ENCODE data around the gene CCDC61.

Gene CCDC61

GRCh38 chr19:46002678-46003275 lies 7.5 kb downstream of the CCDC61 start:
- H3K9me3 ChIP-seq (ENCODE audit: control insufficient read depth, low read length): no peaks in the 10 kb centered on the region
- no peaks in the 10 kb centered on the region for H3K27me3 ChIP-seq (replicated peaks; ENCODE audit: control insufficient read depth, insufficient read depth, low read length)
- H3K9ac ChIP-seq (ENCODE audit: low read length): no peak overlapping the region
- H3K4me3 ChIP-seq (ENCODE audit: low read length): no peak overlapping the region
- no peak for DNase-seq (ENCODE audit: low read depth)
- no peaks in the 10 kb centered on the region for H3K4me1 ChIP-seq (ENCODE audit: control insufficient read depth, insufficient read depth, low read length)
- H3K36me3 ChIP-seq (ENCODE audit: control insufficient read depth, insufficient read depth, low read length, severe bottlenecking): peaks cover 7% of the 10 kb centered on the region

DNA sequence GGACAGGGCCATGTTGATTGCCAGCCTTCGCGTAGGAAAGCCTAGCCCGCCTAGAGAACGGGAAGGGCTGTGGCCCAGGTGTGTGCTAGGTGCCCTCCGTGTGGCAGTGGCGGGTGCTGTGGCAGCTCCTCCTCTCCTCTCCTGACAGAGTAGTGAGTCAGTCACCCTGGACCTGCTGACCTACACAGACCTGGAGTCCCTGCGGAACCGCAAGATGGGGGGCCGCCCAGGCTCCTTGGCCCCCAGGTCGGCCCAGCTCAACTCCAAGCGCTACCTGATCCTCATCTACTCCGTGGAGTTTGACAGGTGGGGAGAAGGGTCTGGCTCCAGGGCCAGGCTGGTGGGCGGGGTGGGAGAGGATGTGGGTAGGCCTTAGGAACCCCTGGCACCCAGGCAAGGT lies 11.1 kb downstream of the CCDC61 start:
- no peak for DNase-seq (ENCODE audit: low read depth)
- H3K4me3 ChIP-seq (ENCODE audit: low read length): no peak overlapping the region
- peaks cover 7% of the 10 kb centered on the region for H3K36me3 ChIP-seq (ENCODE audit: control insufficient read depth, insufficient read depth, low read length, severe bottlenecking)
- no peaks in the 10 kb centered on the region for H3K9me3 ChIP-seq (ENCODE audit: control insufficient read depth, low read length)
- H3K27me3 ChIP-seq (replicated peaks; ENCODE audit: control insufficient read depth, insufficient read depth, low read length): no peaks in the 10 kb centered on the region
- no peaks in the 10 kb centered on the region for H3K4me1 ChIP-seq (ENCODE audit: control insufficient read depth, insufficient read depth, low read length)
- no peak overlapping the region for H3K9ac ChIP-seq (ENCODE audit: low read length)

DNA sequence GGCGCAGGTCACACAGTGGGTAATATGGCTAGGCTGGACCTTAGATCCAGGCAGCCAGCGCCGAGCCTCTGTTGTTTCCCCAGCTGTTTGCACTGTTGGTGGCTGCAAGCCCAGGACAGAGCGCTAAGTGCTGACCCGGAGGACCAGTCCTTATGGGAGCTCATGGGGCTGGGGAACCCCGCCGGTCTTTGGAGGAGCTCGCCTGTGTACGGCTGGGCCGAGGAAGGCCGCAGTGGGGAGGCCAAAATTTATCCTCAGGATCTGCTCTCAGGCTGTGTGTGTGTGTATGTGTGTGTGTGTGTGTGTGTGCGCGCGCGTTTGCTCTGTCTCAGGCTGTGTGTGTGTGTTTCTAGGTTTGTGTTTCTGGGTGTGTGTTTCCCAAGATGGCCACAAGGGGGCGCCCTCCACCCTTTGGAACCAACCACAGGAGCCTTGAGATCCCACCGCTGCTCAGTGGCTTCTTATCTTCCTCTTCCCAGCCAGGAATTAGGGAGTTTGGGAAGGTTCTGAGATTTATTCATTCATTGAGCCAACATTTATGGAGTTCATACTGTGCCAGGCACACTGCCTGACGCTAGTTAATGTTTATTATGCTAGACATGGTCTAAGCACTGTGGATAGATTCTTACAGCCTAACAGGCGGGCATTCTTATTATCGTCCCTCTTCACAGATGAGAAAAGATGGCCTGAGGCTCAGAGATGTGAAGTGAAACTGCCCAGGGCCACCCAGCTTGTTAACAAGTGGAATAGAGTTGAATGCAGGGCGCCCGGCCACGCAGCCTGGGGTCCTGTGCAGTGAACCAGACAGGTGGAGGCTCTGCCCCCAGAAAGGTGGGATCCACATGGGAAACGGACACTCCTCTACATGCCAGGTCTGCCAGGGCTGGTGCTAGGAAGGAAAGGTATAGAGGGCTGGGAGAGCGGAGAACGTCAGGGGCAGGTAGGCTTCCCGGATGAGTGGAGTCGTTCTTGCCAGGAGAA lies 14.6 kb downstream of the CCDC61 start:
- peaks cover 3% of the 10 kb centered on the region for H3K36me3 ChIP-seq (ENCODE audit: control insufficient read depth, insufficient read depth, low read length, severe bottlenecking)
- no peak overlapping the region for H3K4me3 ChIP-seq (ENCODE audit: low read length)
- H3K4me1 ChIP-seq (ENCODE audit: control insufficient read depth, insufficient read depth, low read length): peaks cover 4% of the 10 kb centered on the region
- H3K9ac ChIP-seq (ENCODE audit: low read length): no peak overlapping the region
- H3K9me3 ChIP-seq (ENCODE audit: control insufficient read depth, low read length): no peaks in the 10 kb centered on the region
- peaks cover 6% of the 10 kb centered on the region for H3K27me3 ChIP-seq (replicated peaks; ENCODE audit: control insufficient read depth, insufficient read depth, low read length)
- peak; percentile 76 for DNase-seq (ENCODE audit: low read depth)

DNA sequence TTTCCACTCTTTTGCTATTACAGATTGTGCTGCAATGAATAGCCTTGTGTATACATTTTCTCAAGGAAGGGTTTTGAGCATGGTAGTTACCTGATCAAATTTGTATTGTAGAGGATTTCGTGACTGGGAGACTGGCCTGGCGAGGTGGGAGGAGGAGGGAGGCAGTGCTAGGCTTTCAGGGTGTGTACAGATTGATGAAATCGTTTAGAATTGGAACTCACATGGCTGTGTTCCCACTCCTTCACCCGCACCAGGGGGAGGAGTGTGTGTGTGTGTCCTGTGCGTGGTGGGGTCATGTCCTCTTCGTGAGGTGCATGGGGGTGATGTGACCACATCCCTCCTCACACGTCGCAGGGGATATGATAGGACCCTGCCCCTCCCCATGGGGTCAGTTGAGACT lies 19.3 kb downstream of the CCDC61 start:
- no peak overlapping the region for H3K4me3 ChIP-seq (ENCODE audit: low read length)

DNA sequence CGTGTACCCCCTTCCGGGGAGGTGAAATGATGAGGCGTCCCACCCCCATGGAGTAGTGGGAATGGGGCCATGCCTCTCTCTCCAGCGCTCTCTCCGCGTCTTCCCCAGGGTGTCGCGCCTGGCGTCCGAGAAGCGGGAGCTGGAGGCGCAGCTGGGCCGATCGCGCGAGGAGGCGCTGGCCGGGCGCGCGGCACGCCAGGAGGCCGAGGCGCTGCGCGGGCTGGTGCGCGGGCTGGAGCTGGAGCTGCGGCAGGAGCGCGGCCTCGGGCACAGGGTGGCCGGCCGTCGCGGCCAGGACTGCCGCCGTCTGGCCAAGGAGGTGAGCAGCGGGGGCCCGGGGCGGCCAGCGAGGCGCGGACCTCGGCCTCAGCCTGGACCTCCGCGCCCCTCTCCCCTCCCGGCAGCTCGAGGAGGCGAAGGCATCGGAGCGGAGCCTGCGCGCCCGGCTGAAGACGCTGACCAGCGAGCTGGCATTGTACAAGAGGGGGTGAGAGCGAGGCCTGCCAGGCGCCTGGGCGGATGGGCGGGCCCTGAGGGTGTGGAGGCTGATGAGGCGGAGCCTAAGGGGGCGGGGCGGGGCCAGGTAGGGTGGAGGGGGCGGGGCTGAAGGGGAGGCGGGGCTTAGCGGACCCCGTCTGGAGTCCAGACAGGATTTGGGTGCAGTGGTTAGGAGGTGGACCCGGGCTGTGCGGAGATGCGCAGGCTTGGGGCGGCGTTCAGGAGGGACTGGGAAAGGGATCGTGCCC lies 19.8 kb downstream of the CCDC61 start:
- Histone ChIP-seq H3K27me3 (replicated peaks; ENCODE audit: control insufficient read depth, insufficient read depth, low read length) (peaks cover 13% of the 10 kb centered on the region), H3K36me3 (ENCODE audit: control insufficient read depth, insufficient read depth, low read length, severe bottlenecking) (no peaks in the 10 kb centered on the region), H3K9me3 (ENCODE audit: control insufficient read depth, low read length) (no peaks in the 10 kb centered on the region), H3K9ac (ENCODE audit: low read length) (no peak overlapping the region), H3K4me1 (ENCODE audit: control insufficient read depth, insufficient read depth, low read length) (peaks cover 11% of the 10 kb centered on the region), H3K4me3 (ENCODE audit: low read length) (no peak overlapping the region)
- DNase-seq (ENCODE audit: low read depth): peak; percentile 48

More for the DNA sequence above, 19.3 kb downstream of the CCDC61 start:
- no peaks in the 10 kb centered on the region for H3K9me3 ChIP-seq (ENCODE audit: control insufficient read depth, low read length)
- peaks cover 13% of the 10 kb centered on the region for H3K27me3 ChIP-seq (replicated peaks; ENCODE audit: control insufficient read depth, insufficient read depth, low read length)
- DNase-seq (ENCODE audit: low read depth): no peak
- H3K36me3 ChIP-seq (ENCODE audit: control insufficient read depth, insufficient read depth, low read length, severe bottlenecking): no peaks in the 10 kb centered on the region
- no peak overlapping the region for H3K9ac ChIP-seq (ENCODE audit: low read length)
- peaks cover 11% of the 10 kb centered on the region for H3K4me1 ChIP-seq (ENCODE audit: control insufficient read depth, insufficient read depth, low read length)

- no peaks in the 10 kb centered on the region for H3K36me3 ChIP-seq (ENCODE audit: control insufficient read depth, insufficient read depth, low read length, severe bottlenecking)
- peak overlapping the region; percentile 81 for H3K4me3 ChIP-seq (ENCODE audit: low read length)
- peaks cover 11% of the 10 kb centered on the region for H3K4me1 ChIP-seq (ENCODE audit: control insufficient read depth, insufficient read depth, low read length)
- peak; percentile 23 for DNase-seq (ENCODE audit: low read depth)
- no peak overlapping the region for H3K9ac ChIP-seq (ENCODE audit: low read length)
- H3K9me3 ChIP-seq (ENCODE audit: control insufficient read depth, low read length): no peaks in the 10 kb centered on the region
- H3K27me3 ChIP-seq (replicated peaks; ENCODE audit: control insufficient read depth, insufficient read depth, low read length): peaks cover 13% of the 10 kb centered on the region
These were observed 20.6 kb downstream of the CCDC61 start for GRCh38 chr19:46015687-46016425.

DNA sequence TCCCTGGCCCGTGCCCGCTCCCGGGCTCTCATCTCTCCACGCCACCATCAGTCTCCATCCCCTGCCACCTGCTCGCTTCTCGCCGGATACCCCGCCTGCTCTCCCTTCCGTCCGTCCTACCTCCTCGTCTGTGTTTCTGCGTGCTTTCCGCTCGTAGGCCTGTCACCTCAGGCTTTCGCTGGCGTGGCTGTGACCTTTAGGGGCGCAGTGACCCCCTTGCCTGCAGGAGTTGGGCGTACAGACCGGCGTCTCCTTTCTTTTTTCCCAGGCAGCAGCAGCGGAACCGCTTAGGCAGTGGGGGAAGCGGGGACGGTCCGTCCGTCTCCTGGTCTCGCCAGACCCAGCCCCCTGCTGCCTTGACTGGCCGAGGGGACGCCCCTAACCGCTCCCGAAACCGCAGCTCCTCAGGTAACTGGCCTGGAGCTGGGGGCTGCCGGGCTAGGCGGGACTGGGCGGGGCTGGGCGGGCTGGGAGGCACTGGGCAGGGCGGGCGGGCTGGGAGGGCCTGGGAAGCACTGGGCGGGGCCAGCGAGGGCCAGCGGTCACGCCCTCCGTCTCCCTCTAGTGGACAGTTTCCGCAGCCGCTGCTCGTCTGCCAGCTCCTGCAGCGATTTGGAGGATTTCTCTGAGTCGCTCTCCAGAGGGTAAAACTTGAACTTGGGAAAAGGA lies 21.3 kb downstream of the CCDC61 start:
- no peaks in the 10 kb centered on the region for H3K9me3 ChIP-seq (ENCODE audit: control insufficient read depth, low read length)
- peak overlapping the region; percentile 29 for H3K9ac ChIP-seq (ENCODE audit: low read length)
- H3K27me3 ChIP-seq (replicated peaks; ENCODE audit: control insufficient read depth, insufficient read depth, low read length): peaks cover 13% of the 10 kb centered on the region
- H3K4me3 ChIP-seq (ENCODE audit: low read length): peak overlapping the region; percentile 81
- no peaks in the 10 kb centered on the region for H3K36me3 ChIP-seq (ENCODE audit: control insufficient read depth, insufficient read depth, low read length, severe bottlenecking)
- peak; percentile 94 for DNase-seq (ENCODE audit: low read depth)
- H3K4me1 ChIP-seq (ENCODE audit: control insufficient read depth, insufficient read depth, low read length): peaks cover 11% of the 10 kb centered on the region

DNA sequence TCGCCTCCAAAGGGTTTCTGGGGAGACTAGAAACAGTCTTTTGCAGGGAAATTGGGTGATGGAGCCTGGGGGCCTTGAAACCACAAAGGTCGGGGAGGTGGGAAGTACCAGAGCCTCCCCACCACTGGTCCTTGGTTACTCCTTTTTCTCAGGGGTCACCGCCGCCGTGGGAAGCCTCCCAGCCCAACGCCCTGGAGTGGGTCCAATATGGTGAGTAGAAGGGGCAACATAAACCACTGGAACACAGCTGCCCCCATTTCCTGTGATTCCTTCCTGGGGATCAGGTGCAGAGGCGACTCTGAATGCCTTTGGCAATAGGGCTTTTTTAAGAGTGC lies 21.8 kb downstream of the CCDC61 start:
- Histone ChIP-seq H3K36me3 (ENCODE audit: control insufficient read depth, insufficient read depth, low read length, severe bottlenecking) (no peaks in the 10 kb centered on the region), H3K27me3 (replicated peaks; ENCODE audit: control insufficient read depth, insufficient read depth, low read length) (peaks cover 16% of the 10 kb centered on the region), H3K9me3 (ENCODE audit: control insufficient read depth, low read length) (no peaks in the 10 kb centered on the region), H3K9ac (ENCODE audit: low read length) (no peak overlapping the region), H3K4me3 (ENCODE audit: low read length) (no peak overlapping the region), H3K4me1 (ENCODE audit: control insufficient read depth, insufficient read depth, low read length) (peaks cover 11% of the 10 kb centered on the region)
- DNase-seq (ENCODE audit: low read depth): no peak

GRCh38 chr19:46017874-46018675 lies 22.8 kb downstream of the CCDC61 start:
- peaks cover 25% of the 10 kb centered on the region for H3K27me3 ChIP-seq (replicated peaks; ENCODE audit: control insufficient read depth, insufficient read depth, low read length)
- H3K4me1 ChIP-seq (ENCODE audit: control insufficient read depth, insufficient read depth, low read length): peaks cover 11% of the 10 kb centered on the region
- H3K36me3 ChIP-seq (ENCODE audit: control insufficient read depth, insufficient read depth, low read length, severe bottlenecking): no peaks in the 10 kb centered on the region
- no peaks in the 10 kb centered on the region for H3K9me3 ChIP-seq (ENCODE audit: control insufficient read depth, low read length)
- H3K9ac ChIP-seq (ENCODE audit: low read length): no peak overlapping the region
- DNase-seq (ENCODE audit: low read depth): no peak
- no peak overlapping the region for H3K4me3 ChIP-seq (ENCODE audit: low read length)

- Histone ChIP-seq H3K9me3 (ENCODE audit: control insufficient read depth, low read length) (no peaks in the 10 kb centered on the region), H3K27me3 (replicated peaks; ENCODE audit: control insufficient read depth, insufficient read depth, low read length) (peaks cover 31% of the 10 kb centered on the region), H3K4me1 (ENCODE audit: control insufficient read depth, insufficient read depth, low read length) (peaks cover 11% of the 10 kb centered on the region), H3K36me3 (ENCODE audit: control insufficient read depth, insufficient read depth, low read length, severe bottlenecking) (no peaks in the 10 kb centered on the region), H3K4me3 (ENCODE audit: low read length) (no peak overlapping the region), H3K9ac (ENCODE audit: low read length) (no peak overlapping the region)
- no peak for DNase-seq (ENCODE audit: low read depth)
These were observed 23.5 kb downstream of the CCDC61 start for GRCh38 chr19:46018729-46019251.

Measured in adipocyte (in vitro differentiated cells).